ENCODE measurements around the gene PIK3R1.
A peak's percentile ranks its signal among the peaks of the same experiment; 100 is the strongest.

Gene PIK3R1

GRCh38 chr5:68297656-68298055, 82.1 kb downstream of the PIK3R1 start:
- 0 out of 2 replicates have a peak overlapping the region, but pooled peaks have one; percentile 3 for H3K27ac ChIP-seq
- TF ChIP-seq ZFX (IDR thresholded peaks at IDR 0.05) (no peak), CTCF (conservative IDR thresholded peaks at IDR 0.05) (no peak)

- no peak for TF ChIP-seq ZFX (IDR thresholded peaks at IDR 0.05)
- TF ChIP-seq CTCF (conservative IDR thresholded peaks at IDR 0.05), result no peak
Observed at GRCh38 chr5:68298479-68298878, 82.9 kb downstream of the PIK3R1 start.

GRCh38 chr5:68299105-68299504, 83.5 kb downstream of the PIK3R1 start:
- H3K27ac ChIP-seq, result no peak overlapping the region
- TF ChIP-seq ZFX (IDR thresholded peaks at IDR 0.05) (no peak), CTCF (conservative IDR thresholded peaks at IDR 0.05) (no peak)

More at GRCh38 chr5:68298479-68298878, 82.9 kb downstream of the PIK3R1 start:
- H3K27ac ChIP-seq, result no peak overlapping the region

GRCh38 chr5:68299575-68299974, 84.0 kb downstream of the PIK3R1 start:
- no peak for TF ChIP-seq ZFX (IDR thresholded peaks at IDR 0.05)
- TF ChIP-seq CTCF (conservative IDR thresholded peaks at IDR 0.05), result no peak

GRCh38 chr5:68303038-68303738, 87.6 kb downstream of the PIK3R1 start:
- TF ChIP-seq CTCF (conservative IDR thresholded peaks at IDR 0.05) (no peak), ZFX (IDR thresholded peaks at IDR 0.05) (no peak)
- H3K27ac ChIP-seq, result no peak overlapping the region

More at GRCh38 chr5:68299575-68299974, 84.0 kb downstream of the PIK3R1 start:
- H3K27ac ChIP-seq, result no peak overlapping the region

- no peak for TF ChIP-seq ZFX (IDR thresholded peaks at IDR 0.05)
- TF ChIP-seq CTCF (conservative IDR thresholded peaks at IDR 0.05), result no peak
- no peak overlapping the region for H3K27ac ChIP-seq
Observed at GRCh38 chr5:68303754-68304420, 88.3 kb downstream of the PIK3R1 start.

GRCh38 chr5:68304421-68305052, 89.0 kb downstream of the PIK3R1 start:
- no peak for TF ChIP-seq ZFX (IDR thresholded peaks at IDR 0.05)
- no peak overlapping the region for H3K27ac ChIP-seq
